HuH-7.5 (cell line): ENCODE data around the gene TMC8.
A peak's percentile ranks its signal among the peaks of the same experiment; 100 is the strongest.
"Not testable (repeated sequence)": the region's sequence is repeated elsewhere in the genome, so short reads cannot be mapped to it uniquely, and the experiment has no call there.

Source experiments
- DNase-seq: peaks from one replicate; pipeline ENCODE4 v3.0.0; 2011; ENCODE audit warnings: low spot score

The TMC8 gene

DNA sequence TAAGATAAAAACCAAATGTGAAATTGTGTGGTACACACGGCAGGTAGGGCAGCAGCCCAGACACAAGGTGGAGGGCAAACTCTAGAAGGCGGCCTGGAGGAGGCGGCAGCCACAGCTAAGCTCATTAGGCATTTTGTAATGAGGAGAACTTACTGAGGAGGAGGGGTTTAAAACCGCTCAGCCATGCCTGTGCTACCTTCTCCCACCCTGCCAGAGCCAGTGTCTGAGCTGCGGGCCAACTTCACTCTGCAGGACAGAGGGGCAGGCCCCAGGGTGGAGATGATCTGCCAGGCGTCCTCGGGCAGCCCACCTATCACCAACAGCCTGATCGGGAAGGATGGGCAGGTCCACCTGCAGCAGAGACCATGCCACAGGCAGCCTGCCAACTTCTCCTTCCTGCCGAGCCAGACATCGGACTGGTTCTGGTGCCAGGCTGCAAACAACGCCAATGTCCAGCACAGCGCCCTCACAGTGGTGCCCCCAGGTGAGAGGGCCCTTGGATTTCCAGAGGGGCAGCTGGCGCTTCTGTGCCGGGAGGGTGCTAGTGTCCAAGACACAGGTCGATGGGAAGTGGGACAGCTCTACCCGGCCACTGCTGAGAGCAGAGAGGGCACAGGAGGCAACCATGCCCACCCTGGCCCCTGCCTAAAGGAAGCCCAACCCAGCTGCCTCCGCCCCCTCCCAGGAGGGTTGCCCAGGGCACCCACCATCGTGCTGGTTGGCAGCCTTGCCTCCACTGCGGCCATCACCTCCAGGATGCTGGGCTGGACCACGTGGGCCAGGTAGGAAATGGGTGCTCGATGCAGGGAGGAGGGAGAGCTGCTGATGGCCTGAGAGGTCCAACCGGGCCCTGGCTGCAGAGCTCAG lies 33.5 kb downstream of the TMC8 start:
- DNase-seq = no peak

DNA sequence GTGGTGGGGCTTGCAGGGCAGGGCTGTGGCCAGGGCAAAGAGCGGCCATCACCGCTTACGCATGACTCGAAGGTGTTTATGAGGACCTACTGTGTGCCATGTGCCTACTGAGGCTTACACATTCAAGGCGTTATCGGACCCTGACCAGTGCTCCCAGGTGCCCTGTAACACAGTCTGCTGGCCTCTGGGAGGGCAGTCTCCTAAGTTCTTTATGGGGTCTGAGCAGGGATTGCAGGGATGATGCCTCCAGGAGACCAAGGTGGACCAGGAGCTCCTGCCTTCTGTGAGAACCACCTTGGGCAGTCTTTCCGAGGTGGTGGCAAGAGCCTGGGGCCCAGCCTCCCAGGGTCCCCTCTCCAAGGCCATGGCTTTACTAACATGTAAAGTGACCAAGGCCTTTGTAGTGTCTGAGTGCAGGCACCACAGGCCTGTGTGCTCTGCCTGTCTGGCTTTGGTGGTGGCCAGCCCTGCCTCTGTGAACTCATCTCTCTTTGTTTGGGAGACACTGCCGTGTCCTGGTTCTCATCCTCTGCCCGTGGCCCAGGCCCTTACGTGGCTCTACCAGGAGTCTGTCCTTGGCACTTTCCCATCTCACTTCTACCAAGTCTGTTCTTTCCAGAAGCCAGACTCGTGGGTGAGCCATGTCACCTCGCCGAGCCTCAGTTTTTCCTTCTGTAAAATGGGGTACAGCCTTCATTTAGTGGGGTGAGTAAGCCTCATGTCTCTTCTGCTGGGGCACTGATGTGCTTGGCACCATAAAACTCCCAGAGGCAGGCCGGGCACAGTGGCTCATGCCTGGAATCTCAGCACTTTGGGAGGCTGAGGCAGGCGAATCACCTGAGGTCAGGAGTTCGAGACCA lies 34.4 kb downstream of the TMC8 start:
- no peak for DNase-seq

DNA sequence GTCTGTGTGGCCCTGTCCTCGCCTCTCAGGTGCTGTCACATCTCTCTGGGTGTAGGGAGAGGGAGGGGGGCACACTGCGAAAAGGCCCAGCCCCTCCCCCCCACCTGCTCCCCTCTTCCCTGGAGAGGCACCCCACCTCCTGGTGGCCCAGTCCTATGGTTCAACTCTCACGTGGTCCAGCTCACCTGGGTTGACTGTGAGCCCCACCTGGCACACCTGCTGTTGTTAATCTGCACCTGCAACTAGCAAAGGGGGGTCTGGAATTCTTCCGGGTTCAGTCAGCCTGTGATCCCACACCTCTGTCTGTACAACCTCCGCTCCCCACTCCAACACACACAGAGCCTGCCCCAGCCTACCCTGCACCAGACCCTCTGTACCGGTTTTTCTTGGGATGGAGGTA lies 35.8 kb downstream of the TMC8 start:
- no peak for DNase-seq

DNA sequence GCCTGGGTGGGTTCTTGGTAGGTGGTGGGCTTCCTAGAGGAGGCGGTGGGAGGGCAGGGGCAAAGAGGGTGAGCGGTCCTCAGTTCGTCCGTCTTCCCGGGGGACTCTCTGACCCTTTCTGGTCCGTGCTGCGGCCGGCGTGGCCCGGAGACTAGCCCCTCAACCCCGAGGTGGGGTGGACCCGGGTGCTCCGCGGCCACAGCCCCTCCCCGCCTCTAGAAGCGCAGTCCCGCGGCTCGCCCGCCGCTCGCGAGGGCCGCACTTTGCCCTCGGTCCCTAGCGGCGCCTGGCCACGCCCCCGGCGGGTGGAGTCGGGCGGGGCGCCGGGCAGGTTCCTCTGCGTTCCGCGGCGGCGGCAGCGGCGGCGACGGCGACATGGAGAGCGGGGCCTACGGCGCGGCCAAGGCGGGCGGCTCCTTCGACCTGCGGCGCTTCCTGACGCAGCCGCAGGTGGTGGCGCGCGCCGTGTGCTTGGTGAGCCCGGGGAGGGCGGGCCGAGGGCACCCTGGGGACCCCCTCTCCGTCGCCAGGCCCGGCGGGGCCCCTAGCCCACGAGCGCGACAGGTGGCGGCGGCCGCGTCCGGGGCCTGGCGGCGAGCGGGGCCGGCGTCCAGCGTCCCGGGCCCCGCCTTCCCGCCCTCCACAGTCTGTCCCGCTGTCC lies 37.8 kb downstream of the TMC8 start, which contains the start of gene SYNGR2:
Gene SYNGR2, plus strand, starts transcription at position 340 of the 661 bp plus-strand sequence. Its CDS starts 36 bp downstream, at position 376.
- DNase-seq = peak; percentile 84

DNA sequence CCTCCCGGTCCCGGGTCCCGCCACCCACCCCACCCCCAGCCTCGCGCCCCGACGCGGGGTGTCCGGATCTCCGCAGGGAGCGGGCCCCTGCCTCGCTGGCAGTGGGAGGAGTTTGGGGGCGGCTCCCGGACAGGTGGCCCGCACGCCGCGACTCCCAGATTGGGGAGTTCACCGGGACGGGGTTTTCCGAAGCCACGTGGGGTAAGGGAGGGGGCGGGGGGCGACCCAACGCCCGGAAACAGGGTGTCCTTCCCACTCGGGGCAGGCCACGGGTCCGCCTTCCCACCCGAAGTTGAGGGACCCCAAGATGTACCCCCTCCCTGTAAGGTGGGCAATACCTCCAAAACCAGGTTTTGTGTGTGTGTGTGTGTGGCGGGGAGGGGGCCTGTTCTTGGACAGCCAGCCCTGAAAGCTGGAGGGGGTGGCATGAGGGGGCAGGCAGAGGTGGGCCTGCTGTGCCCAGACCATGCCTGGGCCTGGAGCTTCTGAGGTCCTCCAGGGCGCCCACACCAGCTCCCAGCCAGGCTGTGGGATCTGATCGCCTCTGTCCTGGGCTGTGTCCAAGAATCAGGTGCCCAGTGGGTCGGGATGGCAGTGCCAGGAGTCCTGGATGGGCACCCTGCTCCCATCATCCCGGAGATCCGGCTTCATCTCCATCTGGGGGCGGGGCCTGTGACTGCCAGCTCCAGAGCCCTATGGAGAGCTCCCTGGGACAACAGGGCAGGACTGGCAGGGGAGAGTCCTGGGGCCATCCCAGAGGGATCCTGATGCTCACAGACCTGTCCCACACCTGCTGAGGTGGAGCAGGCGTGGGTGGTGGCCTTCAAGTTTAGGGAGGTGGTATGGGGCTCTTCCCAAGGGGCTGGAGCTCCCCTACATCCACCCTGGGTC lies 38.6 kb downstream of the TMC8 start:
- DNase-seq = peak; percentile 77

DNA sequence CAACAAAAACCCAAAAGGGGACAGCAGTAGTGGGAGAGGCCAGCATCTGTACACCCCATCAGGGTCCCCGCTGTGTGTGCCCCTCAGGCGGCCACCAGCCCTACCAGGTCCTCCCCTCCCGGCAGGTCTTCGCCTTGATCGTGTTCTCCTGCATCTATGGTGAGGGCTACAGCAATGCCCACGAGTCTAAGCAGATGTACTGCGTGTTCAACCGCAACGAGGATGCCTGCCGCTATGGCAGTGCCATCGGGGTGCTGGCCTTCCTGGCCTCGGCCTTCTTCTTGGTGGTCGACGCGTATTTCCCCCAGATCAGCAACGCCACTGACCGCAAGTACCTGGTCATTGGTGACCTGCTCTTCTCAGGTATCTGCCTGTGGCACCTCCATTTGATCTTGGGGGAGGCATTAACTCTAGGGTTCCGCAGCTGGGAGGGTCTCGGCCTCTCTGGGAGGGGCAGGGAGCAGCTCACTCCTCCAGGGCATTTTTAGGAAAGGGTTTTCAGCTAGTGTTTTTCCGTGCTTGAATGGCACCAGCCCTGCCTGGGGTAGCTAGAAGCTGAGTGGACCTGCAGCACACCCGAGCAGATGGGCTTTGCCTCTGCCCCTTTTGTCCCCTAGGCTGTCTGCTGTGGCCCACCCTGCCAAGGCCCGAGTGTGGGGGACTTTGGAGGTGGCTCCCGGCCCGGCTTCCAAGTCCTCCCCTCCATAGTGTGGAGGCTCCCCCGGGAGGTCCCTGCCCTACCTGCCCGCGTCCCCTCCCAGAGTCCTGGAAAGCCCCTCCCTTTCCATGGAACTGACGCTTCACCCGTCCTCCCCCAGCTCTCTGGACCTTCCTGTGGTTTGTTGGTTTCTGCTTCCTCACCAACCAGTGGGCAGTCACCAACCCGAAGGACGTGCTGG lies 40.4 kb downstream of the TMC8 start:
- DNase-seq = no peak

DNA sequence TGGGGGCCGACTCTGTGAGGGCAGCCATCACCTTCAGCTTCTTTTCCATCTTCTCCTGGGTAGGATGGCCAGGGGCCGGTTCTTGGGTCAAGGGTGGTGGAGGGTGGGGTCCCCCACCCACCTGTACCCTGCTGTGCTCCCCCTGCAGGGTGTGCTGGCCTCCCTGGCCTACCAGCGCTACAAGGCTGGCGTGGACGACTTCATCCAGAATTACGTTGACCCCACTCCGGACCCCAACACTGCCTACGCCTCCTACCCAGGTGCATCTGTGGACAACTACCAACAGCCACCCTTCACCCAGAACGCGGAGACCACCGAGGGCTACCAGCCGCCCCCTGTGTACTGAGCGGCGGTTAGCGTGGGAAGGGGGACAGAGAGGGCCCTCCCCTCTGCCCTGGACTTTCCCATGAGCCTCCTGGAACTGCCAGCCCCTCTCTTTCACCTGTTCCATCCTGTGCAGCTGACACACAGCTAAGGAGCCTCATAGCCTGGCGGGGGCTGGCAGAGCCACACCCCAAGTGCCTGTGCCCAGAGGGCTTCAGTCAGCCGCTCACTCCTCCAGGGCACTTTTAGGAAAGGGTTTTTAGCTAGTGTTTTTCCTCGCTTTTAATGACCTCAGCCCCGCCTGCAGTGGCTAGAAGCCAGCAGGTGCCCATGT lies 41.1 kb downstream of the TMC8 start:
- DNase-seq = not testable (repeated sequence)

DNA sequence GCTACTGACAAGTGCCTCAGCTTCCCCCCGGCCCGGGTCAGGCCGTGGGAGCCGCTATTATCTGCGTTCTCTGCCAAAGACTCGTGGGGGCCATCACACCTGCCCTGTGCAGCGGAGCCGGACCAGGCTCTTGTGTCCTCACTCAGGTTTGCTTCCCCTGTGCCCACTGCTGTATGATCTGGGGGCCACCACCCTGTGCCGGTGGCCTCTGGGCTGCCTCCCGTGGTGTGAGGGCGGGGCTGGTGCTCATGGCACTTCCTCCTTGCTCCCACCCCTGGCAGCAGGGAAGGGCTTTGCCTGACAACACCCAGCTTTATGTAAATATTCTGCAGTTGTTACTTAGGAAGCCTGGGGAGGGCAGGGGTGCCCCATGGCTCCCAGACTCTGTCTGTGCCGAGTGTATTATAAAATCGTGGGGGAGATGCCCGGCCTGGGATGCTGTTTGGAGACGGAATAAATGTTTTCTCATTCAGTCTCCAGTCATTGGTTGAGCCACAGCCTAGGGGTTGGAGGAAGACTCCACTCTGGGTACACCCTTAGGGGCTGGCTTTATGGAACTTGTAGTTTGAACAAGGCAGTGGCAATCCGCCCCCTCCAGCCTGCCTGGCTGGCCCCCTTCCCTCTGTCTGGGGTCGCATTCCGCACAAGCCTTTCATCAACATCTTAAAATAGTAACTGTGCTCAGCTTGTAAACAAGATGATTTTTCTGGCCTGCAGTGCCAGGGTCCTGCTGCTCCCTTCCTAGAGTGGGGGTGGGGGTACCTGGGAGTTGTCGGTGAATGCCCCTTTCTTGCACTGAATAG lies 41.9 kb downstream of the TMC8 start:
- DNase-seq = no peak

DNA sequence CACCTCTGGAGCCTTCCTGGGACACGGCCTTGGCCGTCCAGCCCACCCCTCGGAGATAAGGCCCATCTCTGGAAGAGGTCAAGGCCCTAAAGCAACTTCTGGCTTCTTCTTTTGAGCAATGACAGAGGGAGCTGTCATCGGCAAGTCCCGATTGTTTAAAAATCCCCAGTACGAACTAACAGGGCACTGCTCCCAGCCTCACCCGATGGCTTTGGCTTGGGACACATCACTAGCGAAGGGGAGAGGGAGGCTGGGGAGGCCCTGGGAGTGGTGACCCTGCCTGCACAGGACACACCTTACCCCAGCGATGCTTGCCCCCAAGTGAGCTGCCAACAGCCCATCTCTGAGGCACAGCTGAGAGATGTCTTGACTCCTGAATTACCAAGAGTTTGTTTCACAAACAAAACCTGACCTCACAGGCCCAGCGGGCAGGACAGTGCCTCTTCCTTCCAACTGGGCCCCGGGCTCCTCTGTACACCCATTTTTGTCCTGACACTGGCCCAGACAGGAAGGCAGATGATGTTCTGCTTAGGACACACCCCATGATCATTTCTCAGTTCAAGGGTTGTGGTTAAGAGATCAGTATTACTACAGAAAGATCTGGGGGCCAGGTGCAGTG lies 42.6 kb downstream of the TMC8 start:
- no peak for DNase-seq

DNA sequence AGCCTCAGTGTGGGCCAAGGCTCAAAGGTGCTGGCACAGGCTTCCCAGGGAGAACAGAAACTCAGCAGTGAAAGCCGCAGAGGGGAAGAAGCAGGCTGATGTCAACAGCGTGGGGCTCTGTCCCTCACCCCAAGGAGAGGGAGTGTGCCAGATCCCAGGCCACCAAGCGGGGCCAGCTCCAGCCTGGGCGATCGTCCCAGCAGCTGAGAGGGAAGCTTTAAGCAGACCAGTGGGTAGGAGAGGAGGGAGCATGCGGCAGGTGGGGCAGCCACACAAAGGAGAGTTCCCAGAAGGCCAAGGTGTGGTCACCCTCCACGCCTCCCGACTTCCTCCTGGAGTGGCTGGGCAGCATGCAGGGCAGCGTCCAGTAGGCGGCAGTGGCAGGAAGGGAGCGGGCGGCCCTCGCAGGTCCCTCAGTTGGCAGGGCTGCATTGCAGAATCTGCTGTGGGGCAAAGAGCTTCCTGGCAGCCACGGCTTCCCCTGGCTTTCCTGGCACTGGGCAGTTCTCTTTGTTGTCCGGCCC lies 43.8 kb downstream of the TMC8 start:
- no peak for DNase-seq

DNA sequence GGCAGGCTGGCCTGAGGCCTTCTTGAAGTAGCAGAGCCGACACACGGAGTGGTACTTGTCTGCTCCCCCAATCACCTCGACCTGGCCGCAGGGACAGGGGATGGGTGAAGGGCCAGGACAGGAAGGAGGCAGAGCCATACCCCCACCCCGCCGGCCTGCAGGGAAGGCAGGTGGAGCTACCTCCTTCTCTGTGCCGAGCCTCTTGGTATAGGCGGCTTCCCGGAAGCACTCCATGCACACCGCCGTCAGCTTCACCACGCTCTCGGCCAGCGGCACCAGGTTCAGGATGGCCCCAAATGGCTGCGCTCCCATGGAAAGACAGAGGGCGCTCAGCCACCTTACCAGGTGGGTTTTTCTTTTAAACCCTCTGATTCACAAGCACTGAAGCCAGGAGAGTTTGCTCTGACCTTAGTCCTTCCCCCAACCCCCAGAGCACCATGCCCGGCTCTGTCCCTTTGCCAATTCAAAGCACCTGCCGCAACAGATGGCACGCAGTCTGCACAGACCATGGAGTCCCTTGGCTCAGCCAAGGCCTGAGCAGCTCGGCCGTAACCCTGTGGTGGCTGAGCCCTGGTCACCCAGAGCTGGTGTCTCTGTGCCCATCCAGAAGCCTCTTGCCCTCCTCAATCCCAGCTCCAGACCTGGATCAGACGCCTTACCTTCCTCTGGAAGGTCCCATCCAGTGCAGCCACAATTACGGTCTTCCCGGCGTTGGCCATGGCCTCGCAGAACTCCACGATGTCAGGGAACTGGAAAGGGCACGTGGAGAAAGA lies 44.5 kb downstream of the TMC8 start:
- DNase-seq = no peak

DNA sequence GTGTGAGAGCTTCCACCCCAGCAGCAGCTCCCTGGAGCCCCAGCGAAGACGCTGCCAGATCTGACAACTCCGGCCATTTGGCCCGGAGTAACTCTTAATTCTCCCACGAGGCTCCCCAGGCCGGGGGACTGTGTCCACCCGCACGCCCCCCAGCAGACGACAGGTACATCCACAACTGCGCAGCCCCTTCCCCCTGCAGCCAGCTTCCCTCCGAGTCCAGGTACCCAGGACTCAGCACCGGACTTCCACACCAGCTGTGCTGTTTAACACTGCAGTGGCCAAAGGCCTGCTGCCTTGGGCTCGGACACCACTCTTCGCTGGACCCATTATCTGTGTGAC lies 45.0 kb downstream of the TMC8 start:
- DNase-seq = no peak

DNA sequence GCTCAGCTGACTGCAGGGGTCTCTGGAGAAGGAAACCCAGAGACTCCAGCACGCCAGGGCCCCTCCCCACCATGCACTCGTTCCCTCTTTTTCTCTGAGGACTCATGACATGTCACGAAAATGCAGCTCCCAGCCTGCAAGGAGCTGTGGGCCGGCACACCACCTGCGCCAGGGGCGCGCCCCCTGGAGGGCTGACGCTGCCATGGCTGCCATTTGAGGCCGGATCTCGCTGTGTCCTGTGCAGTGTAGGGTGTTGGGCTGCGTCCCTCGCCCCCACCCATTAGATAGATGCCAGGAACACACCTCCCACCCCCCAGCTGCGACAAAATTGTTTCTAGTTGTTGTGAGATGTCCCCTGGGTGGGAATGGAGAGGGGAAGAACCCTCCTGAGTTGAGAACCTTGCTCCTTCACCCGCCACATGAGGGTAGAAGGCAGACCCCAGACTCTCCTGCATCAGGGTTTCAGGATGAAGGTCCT lies 46.0 kb downstream of the TMC8 start:
- DNase-seq = no peak

DNA sequence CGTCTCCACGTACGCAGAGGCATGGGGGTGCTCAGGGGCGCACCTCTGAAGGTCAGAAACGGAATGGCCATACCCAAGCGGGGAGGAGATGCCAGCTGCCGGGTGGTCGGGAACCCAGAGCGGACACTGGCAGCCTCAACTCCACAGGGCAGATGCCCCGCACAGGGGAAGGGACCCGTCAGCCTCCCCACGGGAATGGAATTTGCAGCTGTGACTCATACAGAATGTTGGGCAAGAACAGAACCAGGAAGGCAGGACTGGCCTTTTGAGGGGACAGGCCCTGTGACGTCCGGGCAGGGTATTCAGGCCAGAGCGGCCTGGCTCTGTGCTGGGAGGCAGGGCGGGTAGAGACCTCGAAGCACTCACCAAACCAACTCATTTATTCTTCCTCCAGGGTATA lies 48.8 kb downstream of the TMC8 start:
- DNase-seq = no peak

DNA sequence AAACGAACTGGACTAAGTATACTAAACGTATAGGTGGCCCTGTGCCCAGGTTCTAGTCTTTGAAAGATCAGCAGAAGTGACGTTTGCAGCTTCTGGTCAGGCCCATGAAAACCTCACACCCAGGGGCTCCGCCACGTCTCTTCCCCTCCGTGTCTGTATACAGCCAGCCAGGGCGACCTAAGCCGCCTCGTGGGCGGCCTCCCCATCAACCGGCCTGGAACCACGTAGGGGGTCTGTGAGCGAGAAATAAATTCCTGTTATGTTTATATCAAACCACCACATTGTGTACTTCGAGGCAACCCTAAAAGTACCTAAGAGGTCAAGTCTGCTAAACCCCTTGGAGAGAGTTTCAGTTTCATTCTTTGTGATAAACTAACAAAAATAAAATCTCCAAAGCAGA lies 49.5 kb downstream of the TMC8 start:
- no peak for DNase-seq

DNA sequence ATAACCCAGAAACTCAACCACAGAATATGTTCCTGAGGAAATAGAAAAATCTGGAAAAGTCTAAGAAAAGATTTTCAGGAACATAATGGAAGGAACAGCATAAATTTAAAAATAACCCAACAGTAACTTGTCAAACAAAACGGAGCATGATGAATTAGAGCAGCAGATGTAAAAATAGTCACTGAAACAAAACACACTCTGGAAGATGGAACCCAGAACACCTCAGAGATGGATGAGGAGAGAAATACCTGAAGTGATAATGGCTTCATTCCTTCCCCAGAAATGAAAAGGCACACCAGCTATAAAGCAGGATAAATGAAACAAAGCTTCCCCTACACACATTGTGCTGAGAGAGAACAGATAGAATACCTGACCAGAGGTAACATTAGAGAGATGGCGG lies 49.9 kb downstream of the TMC8 start:
- DNase-seq = no peak

DNA sequence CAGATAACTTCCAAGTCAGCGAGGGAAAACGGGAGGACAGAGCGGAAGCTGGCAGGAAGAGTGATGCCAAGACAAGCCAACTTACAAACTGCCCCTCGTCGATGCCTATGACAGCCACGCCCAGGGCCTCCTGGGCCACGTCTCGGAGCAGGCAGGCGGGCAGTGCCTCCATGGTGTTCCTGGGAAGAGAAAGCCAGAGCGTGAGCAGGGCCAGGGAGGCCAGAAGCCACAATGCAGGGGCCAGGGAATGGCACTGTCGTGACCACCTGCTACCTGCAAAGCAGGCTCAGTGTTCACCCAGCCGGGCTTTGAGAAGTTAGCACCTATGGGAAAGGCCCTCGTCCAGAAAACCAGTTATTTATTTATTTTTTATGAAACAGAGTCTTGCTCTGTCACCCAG lies 51.9 kb downstream of the TMC8 start:
- no peak for DNase-seq

DNA sequence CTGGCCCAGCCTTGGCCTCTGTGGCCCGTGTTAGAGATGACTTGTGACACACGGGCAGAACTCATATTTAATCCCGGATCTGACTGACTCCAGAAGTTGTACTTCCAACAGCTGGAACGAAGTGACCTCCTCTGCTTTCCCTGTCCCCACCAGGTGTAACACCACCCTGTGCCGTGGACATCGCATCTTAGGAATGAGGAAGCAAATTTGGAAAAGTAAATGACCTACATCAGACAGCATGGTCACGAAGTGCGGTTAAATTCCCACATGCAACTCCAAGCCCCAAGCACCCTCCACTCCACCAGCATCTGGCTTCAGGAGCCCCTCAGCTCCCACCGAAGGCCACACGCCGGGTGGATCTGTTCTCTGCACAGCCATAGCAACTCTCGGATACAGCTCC lies 53.3 kb downstream of the TMC8 start:
- DNase-seq = no peak
